Activated naive CD4-positive, alpha-beta T cell treated with anti-CD3 and anti-CD28 coated beads for 36 hours (primary cell): ENCODE results near the gene FAM168A. TPM values are rescaled to one million over a fixed set of nuclear protein-coding genes. Genes with fewer than 3 reads are reported as not detected.

Source experiments
- CTCF ChIA-PET: fragments of 350-600 bp; sonication (Branson Sonifier 250); formaldehyde crosslinking; loops from one replicate; lab custom pipeline; 2021; ENCODE audit warnings: antibody characterized with exemption; lab: Charles Lee
- DNase-seq: peaks from one replicate; pipeline ENCODE4 v3.0.0-alpha.2; 2020
- H3K27ac Mint-ChIP-seq: one replicate; pipeline ENCODE4 v1.8.0; 2021; ENCODE audit warnings: mild to moderate bottlenecking, mixed read lengths
- H3K27me3 Mint-ChIP-seq: one replicate; pipeline ENCODE4 v1.8.0; 2021; ENCODE audit warnings: low read depth, mixed read lengths
- H3K36me3 Mint-ChIP-seq: one replicate; pipeline ENCODE4 v1.8.0; 2021; ENCODE audit warnings: low read depth, mixed read lengths
- H3K4me1 Mint-ChIP-seq: one replicate; pipeline ENCODE4 v1.8.0; 2021; ENCODE audit warnings: low read depth, mixed read lengths
- H3K4me3 Mint-ChIP-seq: one replicate; pipeline ENCODE4 v1.8.0; 2021; ENCODE audit warnings: mild to moderate bottlenecking, moderate library complexity, mixed read lengths
- H3K9me3 Mint-ChIP-seq: one replicate; pipeline ENCODE4 v1.8.0; 2021; ENCODE audit warnings: mixed read lengths
- intact Hi-C: fragments of 100-400 bp; cut with micrococcal nuclease; formaldehyde crosslinking; loops from one replicate; pipeline ENCODE4 v1.15.1; 2023
- total RNA-seq, 2 experiments: library from RNA; stranded (reverse); gene quantifications; one replicate each; pipeline ENCODE4 v1.2.3, GENCODE V29; 2021

FAM168A gene
- total RNA-seq, 2 experiments from 2014 or later, result 11.9 to 13.0 TPM

GRCh38 chr11:73353422-73353821 lies 244.5 kb downstream of the FAM168A start:
- no peaks in the 10 kb centered on the region for H3K4me1 Mint-ChIP-seq
- CTCF ChIA-PET, result interaction anchor here (1.2 to 4.9 kb wide), 2 partner anchors 40 to 308 kb away, joined by 6 to 52 read pairs; no protein-coding TSS in a partner anchor
- no peak overlapping the region for H3K27ac Mint-ChIP-seq
- H3K27me3 Mint-ChIP-seq, result no peaks in the 10 kb centered on the region
- H3K4me3 Mint-ChIP-seq, result no peak overlapping the region
- H3K9me3 Mint-ChIP-seq, result no peaks in the 10 kb centered on the region
- intact Hi-C loops, result no loop called here
- H3K36me3 Mint-ChIP-seq, result no peaks in the 10 kb centered on the region
- DNase-seq, result no peak

GRCh38 chr11:73350908-73351636 lies 246.8 kb downstream of the FAM168A start:
- DNase-seq, result peak; percentile 73
- H3K4me1 Mint-ChIP-seq, result no peaks in the 10 kb centered on the region
- CTCF ChIA-PET, result interaction anchor here (0.6 to 5.5 kb wide), 56 partner anchors 9 to 1784 kb away, joined by 3 to 52 read pairs (median 4); partner anchors contain the start of gene RELT
- no peaks in the 10 kb centered on the region for H3K36me3 Mint-ChIP-seq
- H3K27me3 Mint-ChIP-seq, result no peaks in the 10 kb centered on the region
- intact Hi-C loops, result loop anchor here (1.0 kb wide), 4 partner anchors 25 to 310 kb away; partner anchors contain the start of gene RELT
- H3K4me3 Mint-ChIP-seq, result no peak overlapping the region
- H3K9me3 Mint-ChIP-seq, result no peaks in the 10 kb centered on the region
- peak overlapping the region; percentile 38 for H3K27ac Mint-ChIP-seq

Other genes with a start within 250 kb of the FAM168A start
- 10 to 100 TPM; 17.9 to 18.5 TPM for gene RELT, start 221.7 kb downstream of the FAM168A start, total RNA-seq
- gene PLEKHB1, start 48.5 kb upstream of the FAM168A start, total RNA-seq, result 10 to 100 TPM; 11.4 to 12.8 TPM
- gene RAB6A, start 163.0 kb upstream of the FAM168A start, total RNA-seq, result 10 to 100 TPM; 36.7 to 41.2 TPM
- 10 to 100 TPM; 49.2 to 53.5 TPM for gene MRPL48, start 189.8 kb upstream of the FAM168A start, total RNA-seq